Measurements from ENCODE around the gene CSF3.

GRCh38 chr17:39981207-39981741 is 34.0 kb upstream of the CSF3 start:
- TF ChIP-seq POLR2A (IDR thresholded peaks at IDR 0.05; ENCODE audit: low read length) (no peak), GATA1 (IDR thresholded peaks at IDR 0.05; ENCODE audit: low read depth, low read length) (no peak)

Measured in erythroblast (primary cell).